MM.1S (cell line): ENCODE measurements around the gene RASGRP1.

ENCODE experiments used
- DNase-seq: peaks from one replicate; pipeline ENCODE4 v3.0.0-alpha.2; 2015
- H2AFZ ChIP-seq: fragments of 300-600 bp; sonication (generic); 2 replicates; pipeline ENCODE4 v1.6.0; 2016; ENCODE audit warnings: antibody characterized with exemption, low read length
- H3F3A ChIP-seq: fragments of 300-600 bp; sonication (generic); 2 replicates; pipeline ENCODE4 v1.6.1; 2016; ENCODE audit warnings: mild to moderate bottlenecking, antibody characterized with exemption, low read length, moderate library complexity, mixed read lengths; ENCODE audit not compliant: insufficient read depth
- H3K27ac ChIP-seq: fragments of 300-600 bp; sonication (generic); 2 replicates; pipeline ENCODE4 v1.5.1; 2016; ENCODE audit warnings: mild to moderate bottlenecking, low read length
- H3K27me3 ChIP-seq: fragments of 300-600 bp; sonication (generic); replicated peaks from 2 replicates; pipeline ENCODE4 v1.6.0; 2016; ENCODE audit warnings: low read length; ENCODE audit not compliant: insufficient read depth
- H3K36me3 ChIP-seq: fragments of 300-600 bp; sonication (generic); replicated peaks from 2 replicates; pipeline ENCODE4 v1.6.1; 2016; ENCODE audit warnings: mild to moderate bottlenecking, low read length, mixed read lengths; ENCODE audit not compliant: insufficient read depth
- H3K4me1 ChIP-seq: fragments of 300-600 bp; sonication (generic); 2 replicates; pipeline ENCODE4 v1.6.1; 2016; ENCODE audit warnings: low read length, mixed read lengths
- H3K4me2 ChIP-seq: fragments of 300-600 bp; sonication (generic); 2 replicates; pipeline ENCODE4 v1.6.0; 2016; ENCODE audit warnings: low read depth, low read length
- H3K4me3 ChIP-seq: fragments of 300-600 bp; sonication (generic); 2 replicates; pipeline ENCODE4 v1.5.1; 2016; ENCODE audit warnings: low read length, mixed read lengths
- H3K79me2 ChIP-seq: fragments of 300-600 bp; sonication (generic); 2 replicates; pipeline ENCODE4 v1.6.1; 2016; ENCODE audit warnings: mixed run types, low read length, mixed read lengths
- H3K9ac ChIP-seq: fragments of 300-600 bp; sonication (generic); 2 replicates; pipeline ENCODE4 v1.6.1; 2016; ENCODE audit warnings: low read length, mixed read lengths
- H3K9me2 ChIP-seq: fragments of 300-600 bp; sonication (generic); replicated peaks from 2 replicates; pipeline ENCODE4 v1.6.1; 2016; ENCODE audit warnings: mild to moderate bottlenecking, low read length, mixed read lengths; ENCODE audit not compliant: insufficient read depth
- H3K9me3 ChIP-seq: fragments of 300-600 bp; sonication (generic); replicated peaks from 2 replicates; pipeline ENCODE4 v1.6.1; 2016; ENCODE audit warnings: mild to moderate bottlenecking, low read length, mixed read lengths; ENCODE audit not compliant: insufficient read depth
- H4K20me1 ChIP-seq: fragments of 300-600 bp; sonication (generic); 2 replicates; pipeline ENCODE4 v1.6.1; 2016; ENCODE audit warnings: mild to moderate bottlenecking, low read length, moderate library complexity, mixed read lengths; ENCODE audit not compliant: insufficient read depth
- EZH2 ChIP-seq: fragments of 300-600 bp; sonication (generic); optimal IDR thresholded peaks from 2 replicates; pipeline ENCODE3; 2017; ENCODE audit warnings: low read depth, mild to moderate bottlenecking, antibody characterized with exemption, low read length, mixed read lengths
- EZH2phosphoT487 ChIP-seq: fragments of 300-600 bp; sonication (generic); IDR thresholded peaks from 2 replicates; pipeline ENCODE4 v1.6.1; 2018; ENCODE audit warnings: antibody characterized with exemption, low read length
- TF ChIP-seq, protein P1 (sequence below): fragments of 300-600 bp; sonication (generic); IDR thresholded peaks from 2 replicates; pipeline ENCODE4 v1.5.1; 2016; ENCODE audit warnings: antibody characterized with exemption, low read length, mixed read lengths

RASGRP1 gene

DNA sequence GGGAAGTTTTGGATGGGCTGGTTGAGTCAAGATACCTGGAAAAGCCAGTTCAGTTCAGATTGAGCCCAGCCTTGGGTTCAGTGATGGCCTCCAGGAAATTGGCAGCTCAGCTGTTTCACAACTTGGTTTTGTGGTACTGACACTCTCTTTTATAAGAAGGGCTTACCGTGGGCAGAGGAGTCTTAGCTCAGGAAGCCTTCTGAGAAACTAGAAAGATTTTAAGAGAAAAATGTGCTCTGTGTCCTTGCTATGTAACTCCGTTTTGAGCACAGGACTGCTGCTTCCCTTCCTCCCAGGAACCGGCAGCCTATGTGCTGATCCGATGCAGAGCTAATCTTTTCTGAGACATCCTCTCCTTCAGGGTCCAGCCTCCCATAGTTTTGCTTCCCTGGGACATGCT lies 46.6 kb upstream of the RASGRP1 start:
- H3K4me3 ChIP-seq, result no peak overlapping the region
- no peaks in the 10 kb centered on the region for H3K9me3 ChIP-seq
- no peaks in the 10 kb centered on the region for H3F3A ChIP-seq
- H3K4me2 ChIP-seq, result no peak overlapping the region
- DNase-seq, result no peak
- H2AFZ ChIP-seq, result no peak overlapping the region
- H3K27me3 ChIP-seq, result no peaks in the 10 kb centered on the region
- no peaks in the 10 kb centered on the region for H3K36me3 ChIP-seq
- no peaks in the 10 kb centered on the region for H4K20me1 ChIP-seq
- no peaks in the 10 kb centered on the region for H3K79me2 ChIP-seq
- no peak overlapping the region for H3K27ac ChIP-seq
- TF ChIP-seq, protein P1, sequence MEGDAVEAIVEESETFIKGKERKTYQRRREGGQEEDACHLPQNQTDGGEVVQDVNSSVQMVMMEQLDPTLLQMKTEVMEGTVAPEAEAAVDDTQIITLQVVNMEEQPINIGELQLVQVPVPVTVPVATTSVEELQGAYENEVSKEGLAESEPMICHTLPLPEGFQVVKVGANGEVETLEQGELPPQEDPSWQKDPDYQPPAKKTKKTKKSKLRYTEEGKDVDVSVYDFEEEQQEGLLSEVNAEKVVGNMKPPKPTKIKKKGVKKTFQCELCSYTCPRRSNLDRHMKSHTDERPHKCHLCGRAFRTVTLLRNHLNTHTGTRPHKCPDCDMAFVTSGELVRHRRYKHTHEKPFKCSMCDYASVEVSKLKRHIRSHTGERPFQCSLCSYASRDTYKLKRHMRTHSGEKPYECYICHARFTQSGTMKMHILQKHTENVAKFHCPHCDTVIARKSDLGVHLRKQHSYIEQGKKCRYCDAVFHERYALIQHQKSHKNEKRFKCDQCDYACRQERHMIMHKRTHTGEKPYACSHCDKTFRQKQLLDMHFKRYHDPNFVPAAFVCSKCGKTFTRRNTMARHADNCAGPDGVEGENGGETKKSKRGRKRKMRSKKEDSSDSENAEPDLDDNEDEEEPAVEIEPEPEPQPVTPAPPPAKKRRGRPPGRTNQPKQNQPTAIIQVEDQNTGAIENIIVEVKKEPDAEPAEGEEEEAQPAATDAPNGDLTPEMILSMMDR, result no peak
- TF ChIP-seq EZH2 (no peak), EZH2phosphoT487 (no peak)
- H3K9me2 ChIP-seq, result no peaks in the 10 kb centered on the region
- H3K9ac ChIP-seq, result no peak overlapping the region
- no peaks in the 10 kb centered on the region for H3K4me1 ChIP-seq

DNA sequence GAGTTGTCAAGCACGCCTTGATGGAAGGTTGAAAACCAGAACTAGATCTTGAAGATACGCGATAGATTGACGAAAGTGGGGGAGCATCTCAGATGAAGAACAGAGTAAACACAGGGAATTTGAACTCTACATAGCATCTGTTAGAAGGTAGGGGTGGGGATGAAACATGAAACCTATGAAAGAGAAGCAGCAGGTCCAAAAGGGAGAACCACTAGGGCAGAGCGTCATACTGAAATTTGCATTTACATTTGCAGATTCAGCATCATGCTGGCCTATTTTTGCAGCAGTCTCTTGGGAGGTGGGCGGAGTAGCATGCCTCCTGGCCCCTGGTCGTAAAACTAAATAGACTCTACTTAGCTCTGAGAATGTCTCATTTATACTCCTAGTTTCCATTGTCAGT lies 46.1 kb upstream of the RASGRP1 start:
- H3K27me3 ChIP-seq, result no peaks in the 10 kb centered on the region
- no peak overlapping the region for H3K9ac ChIP-seq
- H3K9me2 ChIP-seq, result no peaks in the 10 kb centered on the region
- no peak overlapping the region for H3K4me2 ChIP-seq
- no peak for DNase-seq
- H3K4me1 ChIP-seq, result no peaks in the 10 kb centered on the region
- H3K36me3 ChIP-seq, result no peaks in the 10 kb centered on the region
- no peaks in the 10 kb centered on the region for H3F3A ChIP-seq
- H3K27ac ChIP-seq, result no peak overlapping the region
- H3K4me3 ChIP-seq, result no peak overlapping the region
- no peaks in the 10 kb centered on the region for H4K20me1 ChIP-seq
- TF ChIP-seq EZH2phosphoT487 (no peak), EZH2 (no peak)
- TF ChIP-seq, protein P1, result no peak
- no peak overlapping the region for H2AFZ ChIP-seq
- no peaks in the 10 kb centered on the region for H3K9me3 ChIP-seq
- no peaks in the 10 kb centered on the region for H3K79me2 ChIP-seq

DNA sequence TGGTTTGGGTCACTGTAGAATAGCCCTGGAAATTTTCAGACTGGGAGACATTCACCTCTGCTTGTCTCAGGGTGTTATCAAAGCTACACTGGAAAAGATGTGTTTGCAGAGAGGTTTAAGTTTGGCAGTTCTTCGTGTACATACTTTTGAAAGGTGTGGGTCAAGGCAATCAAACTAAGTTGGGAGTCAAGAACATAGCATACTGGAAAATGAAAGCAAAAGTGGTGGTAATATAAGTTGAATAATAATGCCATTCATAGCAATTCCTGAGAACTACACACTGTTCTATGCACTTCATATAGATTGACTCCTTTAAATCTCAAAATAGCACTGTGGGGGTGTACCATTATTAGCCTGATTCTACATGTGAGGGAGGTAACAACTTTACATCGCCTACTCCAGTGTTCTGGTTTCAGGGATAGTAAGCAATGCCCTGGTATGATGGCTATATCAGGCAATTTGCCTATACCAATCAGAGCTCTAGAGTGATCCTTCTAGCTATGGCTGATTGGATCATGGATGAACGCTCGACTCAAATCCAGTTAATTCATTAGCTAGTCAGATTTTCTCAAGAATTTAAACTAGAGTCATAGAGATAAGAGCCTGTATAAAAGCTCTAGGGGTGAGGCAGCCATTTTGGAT lies 44.6 kb upstream of the RASGRP1 start:
- H3K79me2 ChIP-seq, result no peaks in the 10 kb centered on the region
- H3K4me3 ChIP-seq, result peak overlapping the region; percentile 13; the same call in 1 of the 2 replicates
- no peaks in the 10 kb centered on the region for H3K36me3 ChIP-seq
- H3K4me1 ChIP-seq, result no peaks in the 10 kb centered on the region
- DNase-seq, result peak; percentile 27
- TF ChIP-seq EZH2 (no peak), EZH2phosphoT487 (no peak)
- TF ChIP-seq, protein P1, result no peak
- H3K27me3 ChIP-seq, result no peaks in the 10 kb centered on the region
- no peaks in the 10 kb centered on the region for H3K9me2 ChIP-seq
- H3K9me3 ChIP-seq, result no peaks in the 10 kb centered on the region
- H4K20me1 ChIP-seq, result no peaks in the 10 kb centered on the region
- H3K9ac ChIP-seq, result no peak overlapping the region
- H3K27ac ChIP-seq, result no peak overlapping the region
- no peaks in the 10 kb centered on the region for H3F3A ChIP-seq
- peak overlapping the region; percentile 15; the same call in 1 of the 2 replicates for H3K4me2 ChIP-seq
- H2AFZ ChIP-seq, result peak overlapping the region; percentile 21; the same call in 1 of the 2 replicates
